ENCODE results near the gene ELF2. TPM values are rescaled to one million over a fixed set of nuclear protein-coding genes. Genes with fewer than 3 reads are reported as not detected.

The ELF2 gene
- total RNA-seq, 6 donors from 2014 or later: 34.5 to 87.0 (median 39.1) TPM

GRCh38 chr4:139020384-139020783 lies 156.6 kb downstream of the ELF2 start:
- no peaks in the 10 kb centered on the region for H3K9me3 ChIP-seq
- TF ChIP-seq POLR2AphosphoS5 (IDR thresholded peaks at IDR 0.05): no peak
- no peak for TF ChIP-seq POLR2A (IDR thresholded peaks at IDR 0.05)
- TF ChIP-seq EP300 (IDR thresholded peaks at IDR 0.05): no peak
- no peak for TF ChIP-seq CTCF (IDR thresholded peaks at IDR 0.05)
- DNase-seq (no peak), ATAC-seq (ENCODE audit: low FRiP score in 2 of 2) (no peak)
- H3K4me1 ChIP-seq: peaks cover 5 to 36% (median 14%) of the 10 kb centered on the region in 4 donors
- no peaks in the 10 kb centered on the region for H3K27me3 ChIP-seq
- H3K4me3 ChIP-seq: no peak overlapping the region
- no peaks in the 10 kb centered on the region for H3K36me3 ChIP-seq
- WGBS, 2 donors: 74 to 83% methylated on average over 4 of the region's 4 CpGs
- no peak overlapping the region for H3K27ac ChIP-seq

- TF ChIP-seq EP300 (IDR thresholded peaks at IDR 0.05): no peak
- no peak for TF ChIP-seq POLR2A (IDR thresholded peaks at IDR 0.05)
- no peak for TF ChIP-seq POLR2AphosphoS5 (IDR thresholded peaks at IDR 0.05)
- TF ChIP-seq CTCF (IDR thresholded peaks at IDR 0.05): no peak
- H3K27ac ChIP-seq: no peak overlapping the region
- ATAC-seq (ENCODE audit: low FRiP score in 2 of 2) (no peak), DNase-seq (no peak)
- no peaks in the 10 kb centered on the region for H3K27me3 ChIP-seq
- H3K36me3 ChIP-seq: no peaks in the 10 kb centered on the region
- no peaks in the 10 kb centered on the region for H3K9me3 ChIP-seq
- peaks cover 15 to 48% (median 25%) of the 10 kb centered on the region in 4 donors for H3K4me1 ChIP-seq
- WGBS, 2 donors: 83% methylated on average over 10 of the region's 10 CpGs
- H3K4me3 ChIP-seq: no peak overlapping the region
These were observed 157.9 kb downstream of the ELF2 start for GRCh38 chr4:139018971-139019758.

- TF ChIP-seq CTCF (IDR thresholded peaks at IDR 0.05) (no peak), POLR2AphosphoS5 (IDR thresholded peaks at IDR 0.05) (no peak), POLR2A (IDR thresholded peaks at IDR 0.05) (no peak), EP300 (IDR thresholded peaks at IDR 0.05) (no peak)
- ATAC-seq (ENCODE audit: low FRiP score in 2 of 2): no peak
These were observed 158.5 kb downstream of the ELF2 start for GRCh38 chr4:139018501-139018900.

GRCh38 chr4:139017861-139018260 lies 159.2 kb downstream of the ELF2 start:
- no peaks in the 10 kb centered on the region for H3K9me3 ChIP-seq
- no peaks in the 10 kb centered on the region for H3K36me3 ChIP-seq
- TF ChIP-seq POLR2A (IDR thresholded peaks at IDR 0.05) (no peak), CTCF (IDR thresholded peaks at IDR 0.05) (no peak), POLR2AphosphoS5 (IDR thresholded peaks at IDR 0.05) (no peak), EP300 (IDR thresholded peaks at IDR 0.05) (no peak)
- no peaks in the 10 kb centered on the region for H3K27me3 ChIP-seq
- H3K4me1 ChIP-seq: peaks cover 19 to 54% (median 28%) of the 10 kb centered on the region in 4 donors
- DNase-seq (no peak), ATAC-seq (ENCODE audit: low FRiP score in 2 of 2) (no peak)
- WGBS, 2 donors: 44 to 51% methylated on average over 3 of the region's 3 CpGs
- no peak overlapping the region for H3K4me3 ChIP-seq
- no peak overlapping the region for H3K27ac ChIP-seq

More at GRCh38 chr4:139018501-139018900, 158.5 kb downstream of the ELF2 start:
- no peak for DNase-seq
- H3K27me3 ChIP-seq: no peaks in the 10 kb centered on the region
- H3K27ac ChIP-seq: no peak overlapping the region
- peaks cover 19 to 54% (median 28%) of the 10 kb centered on the region in 4 donors for H3K4me1 ChIP-seq
- no peak overlapping the region for H3K4me3 ChIP-seq
- no peaks in the 10 kb centered on the region for H3K36me3 ChIP-seq
- no peaks in the 10 kb centered on the region for H3K9me3 ChIP-seq
